ENCODE measurements around the gene NPAP1.
"Not testable (repeated sequence)": the region's sequence is repeated elsewhere in the genome, so short reads cannot be mapped to it uniquely, and the experiment has no call there.

Gene NPAP1

GRCh38 chr15:24675332-24676144, at the start of gene NPAP1:
Gene NPAP1 (plus strand): TSS chr15:24675775. CDS start chr15:24675868, 93 bp downstream.
- no peak for DNase-seq

GRCh38 chr15:24627443-24627842, 48.1 kb upstream of the NPAP1 start:
- DNase-seq: no peak

- DNase-seq: no peak
Measured at GRCh38 chr15:24633082-24633481, 42.5 kb upstream of the NPAP1 start.

GRCh38 chr15:24639412-24639811, 36.2 kb upstream of the NPAP1 start:
- not testable (repeated sequence) for DNase-seq

- no peak for DNase-seq
Measured at GRCh38 chr15:24645627-24646026, 29.9 kb upstream of the NPAP1 start.

GRCh38 chr15:24659622-24660021, 16.0 kb upstream of the NPAP1 start:
- no peak for DNase-seq

- DNase-seq: no peak
Measured at GRCh38 chr15:24662991-24663390, 12.6 kb upstream of the NPAP1 start.

GRCh38 chr15:24676431-24676830, 856 bp downstream of the NPAP1 start:
- no peak for DNase-seq

GRCh38 chr15:24678485-24678884, 2.9 kb downstream of the NPAP1 start:
- DNase-seq: no peak

GRCh38 chr15:24682002-24682401, 6.4 kb downstream of the NPAP1 start:
- no peak for DNase-seq

GRCh38 chr15:24682905-24683304, 7.3 kb downstream of the NPAP1 start:
- DNase-seq: not testable (repeated sequence)

GRCh38 chr15:24683736-24684135, 8.2 kb downstream of the NPAP1 start:
- no peak for DNase-seq

GRCh38 chr15:24684313-24684712, 8.7 kb downstream of the NPAP1 start:
- no peak for DNase-seq

- no peak for DNase-seq
Measured at GRCh38 chr15:24696201-24696600, 20.6 kb downstream of the NPAP1 start.

- no peak for DNase-seq
Measured at GRCh38 chr15:24696842-24697241, 21.3 kb downstream of the NPAP1 start.

GRCh38 chr15:24718289-24719082, 42.9 kb downstream of the NPAP1 start:
- DNase-seq: no peak

GRCh38 chr15:24729760-24730159, 54.2 kb downstream of the NPAP1 start:
- DNase-seq: no peak

Measured in NCI-H2081 (cell line).